SKM-1 (cell line): ENCODE measurements around the gene ARL6IP1.
"Not testable (repeated sequence)": the region's sequence is repeated elsewhere in the genome, so short reads cannot be mapped to it uniquely, and the experiment has no call there.

Source experiments
- DNase-seq: peaks from one replicate; lab custom pipeline; 2025; ENCODE audit not compliant: unreplicated experiment; lab: John Stamatoyannopoulos, UW

The ARL6IP1 gene

GRCh38 chr16:18762713-18763112, 38.6 kb downstream of the ARL6IP1 start:
- DNase-seq = not testable (repeated sequence)

GRCh38 chr16:18759598-18760520, 41.5 kb downstream of the ARL6IP1 start:
- DNase-seq = peak; percentile 4

GRCh38 chr16:18757960-18758660, 43.2 kb downstream of the ARL6IP1 start:
- not testable (repeated sequence) for DNase-seq

- DNase-seq = not testable (repeated sequence)
Observed at GRCh38 chr16:18756639-18757038, 44.7 kb downstream of the ARL6IP1 start.

- DNase-seq = not testable (repeated sequence)
Observed at GRCh38 chr16:18742870-18743269, 58.5 kb downstream of the ARL6IP1 start.
